HL-60 (cell line): ENCODE results near the gene OFD1.

Experiments used
- DNase-seq, 2 experiments: peaks; one replicate each; pipeline ENCODE4 v3.0.0-alpha.2; 2010 to 2020; ENCODE audit warnings: low read depth in 1 of 2, low spot score in 1 of 2
- H3K27ac ChIP-seq: fragments of 250-450 bp; sonication (Bioruptor Pico); replicated peaks from 2 replicates; pipeline ENCODE4 v1.5.1; 2020; ENCODE audit warnings: mild to moderate bottlenecking, moderate library complexity
- H3K27me3 ChIP-seq: fragments of 250-450 bp; sonication (Bioruptor Pico); 2 replicates; pipeline ENCODE4 v1.5.1; 2021; ENCODE audit warnings: mild to moderate bottlenecking, moderate library complexity; ENCODE audit not compliant: insufficient read depth, poor library complexity, severe bottlenecking
- H3K4me3 ChIP-seq: replicated peaks from 2 replicates; pipeline ENCODE4 v1.5.1; 2011; ENCODE audit warnings: mild to moderate bottlenecking, control low read depth, low read length; ENCODE audit not compliant: insufficient read depth
- CTCF ChIP-seq: IDR thresholded peaks from one replicate; pipeline ENCODE4 v1.5.1; 2011; ENCODE audit warnings: low read length, control low read depth, inconsistent platforms; ENCODE audit not compliant: insufficient read depth
- GABPA ChIP-seq: IDR thresholded peaks from 2 replicates; pipeline ENCODE4 v1.6.1; 2012; ENCODE audit warnings: low read depth
- POLR2AphosphoS5 ChIP-seq: IDR thresholded peaks from 2 replicates; pipeline ENCODE4 v1.6.1; 2012; ENCODE audit warnings: low read depth
- REST ChIP-seq: IDR thresholded peaks from 2 replicates; pipeline ENCODE4 v1.6.1; 2012; ENCODE audit warnings: low read depth; ENCODE audit not compliant: insufficient replicate concordance
- SPI1 ChIP-seq: IDR thresholded peaks from 2 replicates; pipeline ENCODE4 v1.6.1; 2012; ENCODE audit warnings: low read depth, mild to moderate bottlenecking, borderline replicate concordance

The OFD1 gene

GRCh38 chrX:13699183-13699826, 35.2 kb upstream of the OFD1 start:
- Histone ChIP-seq H3K27me3 (no peaks in the 10 kb centered on the region), H3K4me3 (no peak overlapping the region), H3K27ac (no peak overlapping the region)
- TF ChIP-seq CTCF = no peak
- no peak for TF ChIP-seq GABPA
- no peak for TF ChIP-seq SPI1
- TF ChIP-seq POLR2AphosphoS5 = no peak
- no peak for TF ChIP-seq REST
- no peak for DNase-seq

- no peak overlapping the region for H3K27ac ChIP-seq
- no peak overlapping the region for H3K4me3 ChIP-seq
- no peak for TF ChIP-seq REST
- TF ChIP-seq CTCF = no peak
- TF ChIP-seq SPI1 = no peak
- no peak for TF ChIP-seq GABPA
- TF ChIP-seq POLR2AphosphoS5 = no peak
- H3K27me3 ChIP-seq = no peaks in the 10 kb centered on the region
- no peak for DNase-seq
Measured at GRCh38 chrX:13700380-13700779, 34.2 kb upstream of the OFD1 start.

- peak in 1 of 2 experiments; percentile 10 for DNase-seq
- TF ChIP-seq SPI1 (no peak), CTCF (no peak), REST (no peak), GABPA (no peak), POLR2AphosphoS5 (no peak)
- Histone ChIP-seq H3K4me3 (no peak overlapping the region), H3K27me3 (no peaks in the 10 kb centered on the region), H3K27ac (no peak overlapping the region)
Measured at GRCh38 chrX:13702111-13702789, 32.3 kb upstream of the OFD1 start.
